ENCODE data around the gene TGM3. TPM values are rescaled to one million over a fixed set of nuclear protein-coding genes. Genes with fewer than 3 reads are reported as not detected.

The TGM3 gene
- total RNA-seq, 1 donor from 2014 or later: 27.7 TPM

DNA sequence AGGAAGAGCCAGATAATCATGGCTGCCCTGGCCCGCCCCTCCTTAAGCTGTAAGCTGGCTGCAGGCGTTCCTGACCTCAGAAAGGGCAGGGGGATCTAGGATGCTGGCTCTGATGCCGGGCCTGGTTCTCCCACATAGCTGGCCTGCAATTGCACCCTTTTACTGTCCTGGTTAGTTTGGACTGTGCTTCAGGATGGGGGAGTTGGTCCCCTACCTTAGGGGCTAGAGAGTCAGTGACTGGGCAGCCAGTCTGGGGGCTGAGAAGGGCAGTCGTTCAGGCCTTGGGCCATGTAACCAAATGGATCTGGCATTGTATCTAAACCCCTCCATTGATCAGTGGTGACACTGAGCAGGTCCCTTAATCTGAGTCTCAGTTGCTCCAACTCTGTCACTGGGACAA lies 40.7 kb downstream of the TGM3 start:
- Histone ChIP-seq H3K9me3 (no peaks in the 10 kb centered on the region), H3K36me3 (no peaks in the 10 kb centered on the region), H3K27me3 (no peaks in the 10 kb centered on the region), H3K4me1 (no peaks in the 10 kb centered on the region), H3K27ac (no peak overlapping the region), H3K4me3 (no peak overlapping the region)
- intact Hi-C loops (cut with DNase I): no loop called here
- no peak for TF ChIP-seq POLR2AphosphoS5 (IDR thresholded peaks at IDR 0.05; ENCODE audit: insufficient read depth in 1 of 2, low read depth in 1 of 2)
- no peak for TF ChIP-seq CTCF (IDR thresholded peaks at IDR 0.05)
- no peak for TF ChIP-seq POLR2A (IDR thresholded peaks at IDR 0.05)
- peak in 1 of 2 donors; percentile 47 for DNase-seq (ENCODE audit: extremely low spot score in 2 of 2)

- Histone ChIP-seq H3K4me3 (no peak overlapping the region), H3K9me3 (no peaks in the 10 kb centered on the region), H3K36me3 (no peaks in the 10 kb centered on the region), H3K4me1 (no peaks in the 10 kb centered on the region), H3K27me3 (no peaks in the 10 kb centered on the region), H3K27ac (no peak overlapping the region)
- TF ChIP-seq POLR2A (IDR thresholded peaks at IDR 0.05) (no peak), POLR2AphosphoS5 (IDR thresholded peaks at IDR 0.05; ENCODE audit: insufficient read depth in 1 of 2, low read depth in 1 of 2) (no peak), CTCF (IDR thresholded peaks at IDR 0.05) (no peak)
- intact Hi-C loops (cut with DNase I): no loop called here
- DNase-seq (ENCODE audit: extremely low spot score in 2 of 2): no peak
These were observed 41.3 kb downstream of the TGM3 start for GRCh38 chr20:2337142-2337541.

DNA sequence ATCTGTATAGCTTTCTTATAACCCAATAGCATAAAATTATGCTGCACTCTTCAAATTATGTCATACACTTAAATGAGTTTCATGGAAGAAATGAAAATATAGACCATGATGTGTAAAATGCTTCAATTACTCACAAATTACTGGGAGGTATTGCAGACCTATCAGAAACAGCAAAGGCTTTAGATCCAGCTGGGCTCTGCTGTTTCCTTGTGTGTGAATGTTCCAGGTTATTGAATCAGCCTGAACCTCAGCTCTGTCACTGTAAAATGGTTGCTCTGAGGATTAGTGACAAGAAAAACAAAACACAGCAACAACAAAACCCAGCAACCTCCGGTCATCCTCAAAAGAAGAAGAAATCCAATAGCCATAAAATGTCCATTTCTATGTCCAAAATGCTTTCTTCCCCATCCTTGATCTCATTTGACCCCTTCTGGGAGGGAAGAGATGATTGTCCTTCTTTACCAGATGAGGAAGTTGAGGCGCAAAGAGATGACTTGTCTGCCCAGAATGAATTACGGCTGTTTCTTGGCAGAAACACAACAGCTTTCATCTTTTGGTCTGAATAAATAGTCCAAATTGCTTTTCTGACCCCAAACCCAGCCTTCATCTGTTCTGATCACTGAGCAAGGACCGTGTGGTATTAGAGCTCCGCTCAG lies 42.7 kb downstream of the TGM3 start:
- Histone ChIP-seq H3K9me3 (no peaks in the 10 kb centered on the region), H3K36me3 (no peaks in the 10 kb centered on the region), H3K27me3 (no peaks in the 10 kb centered on the region), H3K4me1 (no peaks in the 10 kb centered on the region), H3K4me3 (no peak overlapping the region), H3K27ac (no peak overlapping the region)
- TF ChIP-seq POLR2AphosphoS5 (IDR thresholded peaks at IDR 0.05; ENCODE audit: insufficient read depth in 1 of 2, low read depth in 1 of 2) (no peak), POLR2A (IDR thresholded peaks at IDR 0.05) (no peak), CTCF (IDR thresholded peaks at IDR 0.05) (no peak)
- intact Hi-C loops (cut with DNase I): no loop called here
- DNase-seq (ENCODE audit: extremely low spot score in 2 of 2): no peak

- TF ChIP-seq POLR2AphosphoS5 (IDR thresholded peaks at IDR 0.05; ENCODE audit: insufficient read depth in 1 of 2, low read depth in 1 of 2) (no peak), POLR2A (IDR thresholded peaks at IDR 0.05) (no peak), CTCF (IDR thresholded peaks at IDR 0.05) (no peak)
- H3K9me3 ChIP-seq: no peaks in the 10 kb centered on the region
- H3K27ac ChIP-seq: no peak overlapping the region
- H3K36me3 ChIP-seq: no peaks in the 10 kb centered on the region
- DNase-seq (ENCODE audit: extremely low spot score in 2 of 2): no peak
- intact Hi-C loops (cut with DNase I): no loop called here
- H3K4me3 ChIP-seq: no peak overlapping the region
- no peaks in the 10 kb centered on the region for H3K4me1 ChIP-seq
- H3K27me3 ChIP-seq: no peaks in the 10 kb centered on the region
These were observed 44.3 kb downstream of the TGM3 start for GRCh38 chr20:2340136-2340535.

GRCh38 chr20:2340823-2341222 lies 45.0 kb downstream of the TGM3 start:
- no peaks in the 10 kb centered on the region for H3K27me3 ChIP-seq
- intact Hi-C loops (cut with DNase I): no loop called here
- H3K4me3 ChIP-seq: no peak overlapping the region
- H3K27ac ChIP-seq: no peak overlapping the region
- H3K9me3 ChIP-seq: no peaks in the 10 kb centered on the region
- no peaks in the 10 kb centered on the region for H3K4me1 ChIP-seq
- TF ChIP-seq CTCF (IDR thresholded peaks at IDR 0.05) (no peak), POLR2A (IDR thresholded peaks at IDR 0.05) (no peak), POLR2AphosphoS5 (IDR thresholded peaks at IDR 0.05; ENCODE audit: insufficient read depth in 1 of 2, low read depth in 1 of 2) (no peak)
- no peaks in the 10 kb centered on the region for H3K36me3 ChIP-seq
- DNase-seq (ENCODE audit: extremely low spot score in 2 of 2): no peak
